T-cell (primary cell): ENCODE results near the gene WDR77. TPM values are rescaled to one million over a fixed set of nuclear protein-coding genes. Genes with fewer than 3 reads are reported as not detected.

Experiments
- ATAC-seq, 4 experiments: fragments of 200-7000 bp in 3 of 4; fragments of 150-1000 bp in 1 of 4; cut with Tn5 transposase; replicated peaks in 1 of 4; 1 replicate in 3 of 4; 2 replicates in 1 of 4; pipeline ENCODE4 v1.10.0; 2021; ENCODE audit warnings: moderate library complexity in 3 of 4, mild to moderate bottlenecking in 2 of 4, moderate number of reproducible peaks in 1 of 4
- CTCF ChIA-PET, 2 donors: fragments of 300-600 bp; sonication (Branson Sonifier 250); formaldehyde crosslinking; loops; one replicate each; lab custom pipeline; 2022; ENCODE audit warnings: antibody characterized with exemption in 2 of 2; lab: Charles Lee
- POLR2A ChIA-PET, 2 donors: fragments of 300-600 bp; sonication (Branson Sonifier 250); formaldehyde crosslinking; loops; one replicate each; lab custom pipeline; 2022; ENCODE audit warnings: antibody characterized with exemption in 2 of 2; lab: Charles Lee
- DNase-seq, 35 experiments: peaks; one replicate each; pipeline versions ENCODE4 v3.0.0 to v3.0.0-alpha.2; 2013 to 2023
- H3K27ac ChIP-seq: one replicate; pipeline ENCODE4 v1.5.1; 2013; ENCODE audit warnings: low read length
- H3K27me3 ChIP-seq, 2 experiments: replicated peaks in 1 of 2; 1 replicate in 1 of 2; 2 replicates in 1 of 2; pipeline versions ENCODE4 v1.6.1 to v1.7.0; 2013; ENCODE audit warnings: low read length in 1 of 2, mixed read lengths in 1 of 2; ENCODE audit not compliant: control insufficient read depth in 2 of 2, insufficient read depth in 2 of 2; ENCODE audit errors: extremely low read depth in 1 of 2
- H3K36me3 ChIP-seq, 2 donors: 1 replicate in 1 of 2; 2 replicates in 1 of 2; pipeline versions ENCODE4 v1.6.1 to v1.7.0; 2013; ENCODE audit warnings: low read length in 1 of 2; ENCODE audit not compliant: control insufficient read depth in 2 of 2, insufficient read depth in 1 of 2; ENCODE audit errors: extremely low read depth in 1 of 2
- H3K4me1 ChIP-seq, 2 experiments: 1 replicate in 1 of 2; 2 replicates in 1 of 2; pipeline versions ENCODE4 v1.6.1 to v1.7.0; 2013; ENCODE audit warnings: low read length in 2 of 2, mixed read lengths in 1 of 2; ENCODE audit not compliant: insufficient read depth in 2 of 2, control insufficient read depth in 1 of 2; ENCODE audit errors: extremely low read depth in 1 of 2
- H3K4me3 ChIP-seq, 2 donors: 1 replicate in 1 of 2; 2 replicates in 1 of 2; pipeline versions ENCODE4 v1.5.1 to v1.7.0; 2013; ENCODE audit warnings: mild to moderate bottlenecking in 2 of 2, low read length in 1 of 2, moderate library complexity in 1 of 2; ENCODE audit not compliant: control insufficient read depth in 1 of 2; ENCODE audit errors: extremely low read depth in 1 of 2
- H3K9me3 ChIP-seq: 2 replicates; pipeline ENCODE4 v1.7.0; 2013
- H3K27ac Mint-ChIP-seq, 2 donors: one replicate each; pipeline ENCODE4 v1.8.0; 2020 to 2021; ENCODE audit warnings: mild to moderate bottlenecking in 2 of 2, mixed read lengths in 2 of 2
- H3K27me3 Mint-ChIP-seq, 2 donors: one replicate each; pipeline ENCODE4 v1.8.0; 2021 to 2022; ENCODE audit warnings: mixed read lengths in 2 of 2
- H3K36me3 Mint-ChIP-seq: one replicate; pipeline ENCODE4 v1.8.0; 2021; ENCODE audit warnings: mixed read lengths
- H3K4me1 Mint-ChIP-seq, 3 donors: one replicate each; pipeline ENCODE4 v1.8.0; 2020 to 2022; ENCODE audit warnings: mixed read lengths in 3 of 3, mild to moderate bottlenecking in 1 of 3
- H3K4me3 Mint-ChIP-seq, 3 donors: one replicate each; pipeline ENCODE4 v1.8.0; 2020 to 2022; ENCODE audit warnings: mild to moderate bottlenecking in 3 of 3, mixed read lengths in 3 of 3, moderate library complexity in 3 of 3
- H3K9me3 Mint-ChIP-seq, 3 donors: one replicate each; pipeline ENCODE4 v1.8.0; 2020 to 2022; ENCODE audit warnings: mixed read lengths in 3 of 3
- WGBS: methylation state at CpG from one replicate; pipeline ENCODE4 v1.1.5; 2013; ENCODE audit warnings: missing lambda C conversion rate; ENCODE audit not compliant: insufficient coverage; 5-methylcytosine and 5-hydroxymethylcytosine counted together
- total RNA-seq, 35 experiments: library from RNA in 6 of 35; stranded (reverse) in 6 of 35; fragments of 120-200 nt in 1 of 35; gene quantifications; one replicate each; pipeline versions ENCODE4 v1.2.1 to v1.2.4 and lab custom pipeline; 2013 to 2026

The WDR77 gene
- total RNA-seq, 5 donors from 2014 or later (not counting 1 experiment from before 2014, with no cell fraction given): 22.5 to 40.1 (median 33.1) TPM

GRCh38 chr1:111488669-111489068, 39.6 kb upstream of the WDR77 start:
- no peaks in the 10 kb centered on the region for H3K27me3 Mint-ChIP-seq
- CTCF ChIA-PET: interaction anchor here in 1 of 2 donors (0.5 kb wide), 1 partner anchor 167 kb away, joined by 3 read pairs; no protein-coding TSS in a partner anchor
- no peak overlapping the region for H3K27ac Mint-ChIP-seq
- Histone ChIP-seq H3K4me3 (no peak overlapping the region), H3K4me1 (no peaks in the 10 kb centered on the region), H3K9me3 (no peaks in the 10 kb centered on the region), H3K27me3 (peaks cover 0 to 2% of the 10 kb centered on the region in 2 experiments), H3K36me3 (no peaks in the 10 kb centered on the region), H3K27ac (no peak overlapping the region)
- no peaks in the 10 kb centered on the region for H3K36me3 Mint-ChIP-seq
- ATAC-seq (no peak), DNase-seq (no peak)
- POLR2A ChIA-PET: no interaction called here
- 94% methylated on average over 3 of the region's 9 CpGs for WGBS
- H3K4me3 Mint-ChIP-seq: no peak overlapping the region
- H3K4me1 Mint-ChIP-seq: peaks cover 2 to 9% (median 7%) of the 10 kb centered on the region in 3 donors
- no peaks in the 10 kb centered on the region for H3K9me3 Mint-ChIP-seq

GRCh38 chr1:111487133-111487532, 38.1 kb upstream of the WDR77 start:
- no peak overlapping the region for H3K4me3 ChIP-seq
- H3K9me3 ChIP-seq: no peaks in the 10 kb centered on the region
- no peak overlapping the region for H3K27ac ChIP-seq
- ATAC-seq: no peak
- 72% methylated on average over 3 of the region's 6 CpGs for WGBS
- CTCF ChIA-PET: no interaction called here
- no peaks in the 10 kb centered on the region for H3K4me1 ChIP-seq
- H3K4me3 Mint-ChIP-seq: no peak overlapping the region
- H3K27me3 ChIP-seq: peaks cover 0 to 2% of the 10 kb centered on the region in 2 experiments
- no peak overlapping the region for H3K27ac Mint-ChIP-seq
- DNase-seq: no peak
- no peaks in the 10 kb centered on the region for H3K36me3 Mint-ChIP-seq
- POLR2A ChIA-PET: no interaction called here
- H3K27me3 Mint-ChIP-seq: no peaks in the 10 kb centered on the region
- no peaks in the 10 kb centered on the region for H3K9me3 Mint-ChIP-seq
- no peaks in the 10 kb centered on the region for H3K36me3 ChIP-seq
- H3K4me1 Mint-ChIP-seq: peaks cover 6 to 15% (median 14%) of the 10 kb centered on the region in 3 donors

DNA sequence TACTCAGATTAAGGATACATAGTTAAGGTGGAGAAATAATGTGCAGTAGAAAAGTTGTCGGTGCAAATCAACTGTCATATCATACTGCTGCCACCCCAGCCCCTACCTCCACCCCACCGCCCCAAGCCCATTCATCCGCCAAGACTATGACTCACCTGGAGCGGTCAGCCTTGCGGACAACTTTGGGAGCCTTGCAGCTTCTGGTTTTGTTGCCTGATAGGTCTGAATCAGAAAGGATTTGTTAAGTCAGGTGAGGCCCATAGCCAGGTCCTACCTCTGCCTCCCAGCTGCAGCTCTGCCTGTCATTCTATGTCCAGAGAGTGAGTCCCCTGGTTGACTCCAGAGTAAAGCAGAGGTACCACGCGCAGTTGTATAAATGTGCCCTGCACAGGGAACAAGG, 37.4 kb upstream of the WDR77 start:
- CTCF ChIA-PET: no interaction called here
- Histone ChIP-seq H3K4me3 (no peak overlapping the region), H3K9me3 (no peaks in the 10 kb centered on the region), H3K36me3 (no peaks in the 10 kb centered on the region), H3K27ac (no peak overlapping the region), H3K4me1 (no peaks in the 10 kb centered on the region), H3K27me3 (peaks cover 0 to 2% of the 10 kb centered on the region in 2 experiments)
- Mint-ChIP-seq H3K9me3 (no peaks in the 10 kb centered on the region), H3K27ac (no peak overlapping the region), H3K36me3 (no peaks in the 10 kb centered on the region), H3K4me3 (no peak overlapping the region), H3K27me3 (no peaks in the 10 kb centered on the region), H3K4me1 (peaks cover 10 to 21% (median 16%) of the 10 kb centered on the region in 3 donors)
- DNase-seq (no peak), ATAC-seq (no peak)
- 95% methylated on average over 2 of the region's 7 CpGs for WGBS
- POLR2A ChIA-PET: no interaction called here

DNA sequence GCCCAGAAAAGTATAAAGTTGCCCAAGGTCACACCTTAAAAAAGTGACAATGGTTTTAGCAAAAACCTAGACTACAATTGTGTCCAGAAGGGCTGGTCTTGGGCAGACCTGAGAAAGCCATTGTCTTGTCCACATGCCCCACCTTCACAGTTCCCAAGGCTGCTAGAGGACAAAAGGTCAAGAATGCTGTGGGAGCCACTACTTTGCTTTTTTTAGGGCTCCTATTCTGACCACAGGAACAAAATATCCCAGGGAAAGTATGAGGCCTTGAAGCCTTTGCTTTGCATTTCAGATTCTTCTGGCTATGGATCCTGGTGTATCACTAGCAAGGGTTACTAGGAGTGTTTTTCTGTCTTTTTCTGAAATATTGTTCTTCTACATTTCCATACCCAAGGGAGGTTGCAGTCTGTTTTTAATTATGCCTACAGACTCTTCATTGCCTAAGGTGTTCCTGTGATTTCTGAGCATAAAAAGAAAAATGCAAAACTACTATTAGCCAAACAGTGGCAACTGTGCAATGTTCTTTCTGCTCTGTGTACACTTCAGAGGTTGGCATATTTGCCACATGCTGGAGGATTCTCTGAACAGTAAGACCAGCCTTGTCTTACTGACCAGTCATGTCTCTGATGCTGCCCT, 35.5 kb upstream of the WDR77 start:
- no peaks in the 10 kb centered on the region for H3K9me3 Mint-ChIP-seq
- H3K4me1 ChIP-seq: no peaks in the 10 kb centered on the region
- POLR2A ChIA-PET: no interaction called here

DNA sequence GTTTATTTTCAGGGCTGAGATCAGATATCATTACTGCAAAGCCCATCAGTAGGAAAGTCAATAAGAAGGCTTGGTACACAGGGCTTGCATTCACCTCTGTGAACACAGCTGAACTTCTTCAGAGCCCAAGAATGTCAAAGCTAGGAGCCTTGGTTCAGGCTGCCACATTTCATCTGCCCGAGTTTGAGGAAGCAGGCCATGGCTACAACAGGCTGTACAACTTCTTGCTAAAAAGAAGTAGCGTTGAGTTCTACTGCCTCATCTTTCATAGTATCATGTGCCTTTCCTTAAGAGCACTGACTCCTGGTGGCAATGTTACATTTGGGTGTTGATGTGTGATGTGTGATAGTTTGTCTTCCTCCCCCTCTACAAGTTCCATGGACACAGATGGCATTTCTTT, 34.8 kb upstream of the WDR77 start:
- Histone ChIP-seq H3K27me3 (no peaks in the 10 kb centered on the region), H3K36me3 (no peaks in the 10 kb centered on the region), H3K4me1 (no peaks in the 10 kb centered on the region), H3K4me3 (no peak overlapping the region), H3K27ac (no peak overlapping the region), H3K9me3 (no peaks in the 10 kb centered on the region)
- Mint-ChIP-seq H3K4me3 (no peak overlapping the region), H3K9me3 (no peaks in the 10 kb centered on the region), H3K36me3 (no peaks in the 10 kb centered on the region), H3K27me3 (no peaks in the 10 kb centered on the region), H3K4me1 (peaks cover 14 to 32% (median 19%) of the 10 kb centered on the region in 3 donors), H3K27ac (no peak overlapping the region)
- DNase-seq (no peak), ATAC-seq (no peak)
- 100% methylated on average over 1 of the region's 2 CpGs for WGBS
- ChIA-PET CTCF (no interaction called here), POLR2A (no interaction called here)

More for the DNA sequence above, 35.5 kb upstream of the WDR77 start:
- no peak for DNase-seq
- no peaks in the 10 kb centered on the region for H3K9me3 ChIP-seq
- no peak for ATAC-seq
- no peak overlapping the region for H3K4me3 Mint-ChIP-seq
- H3K27ac Mint-ChIP-seq: no peak overlapping the region
- H3K27ac ChIP-seq: no peak overlapping the region
- H3K27me3 ChIP-seq: no peaks in the 10 kb centered on the region
- no peaks in the 10 kb centered on the region for H3K36me3 Mint-ChIP-seq
- CTCF ChIA-PET: no interaction called here
- no peak overlapping the region for H3K4me3 ChIP-seq
- H3K4me1 Mint-ChIP-seq: peaks cover 13 to 31% (median 16%) of the 10 kb centered on the region in 3 donors
- H3K36me3 ChIP-seq: no peaks in the 10 kb centered on the region
- H3K27me3 Mint-ChIP-seq: no peaks in the 10 kb centered on the region

GRCh38 chr1:111483166-111483565, 34.1 kb upstream of the WDR77 start:
- Histone ChIP-seq H3K27ac (no peak overlapping the region), H3K36me3 (peaks cover 0 to 3% of the 10 kb centered on the region in 2 donors), H3K27me3 (no peaks in the 10 kb centered on the region), H3K4me3 (no peak overlapping the region), H3K4me1 (peaks cover 1 to 4% of the 10 kb centered on the region in 2 experiments), H3K9me3 (no peaks in the 10 kb centered on the region)
- Mint-ChIP-seq H3K36me3 (peaks cover 3% of the 10 kb centered on the region), H3K4me1 (peaks cover 21 to 39% (median 26%) of the 10 kb centered on the region in 3 donors), H3K4me3 (no peak overlapping the region), H3K27ac (no peak overlapping the region), H3K27me3 (no peaks in the 10 kb centered on the region), H3K9me3 (peaks cover 0 to under 1% (median 0%) of the 10 kb centered on the region in 3 donors)
- DNase-seq: no peak
- ChIA-PET CTCF (no interaction called here), POLR2A (no interaction called here)
- WGBS: no CpG with 5 or more reads among the region's 3 CpGs
- no peak for ATAC-seq
